GM12878 (cell line): Measurements from ENCODE around the gene KANSL2. TPM values are rescaled to one million over a fixed set of nuclear protein-coding genes. Genes with fewer than 3 reads are reported as not detected.

Source experiments
- ATAC-seq: fragments of 200-7000 bp; cut with Tn5 transposase; 3 replicates; pipeline ENCODE4 v1.9.1; 2020; ENCODE audit warnings: mild to moderate bottlenecking, moderate library complexity
- BruUV-seq: library from RNA; stranded (reverse); fragments of 400-500 nt; replicated peaks from 2 replicates; lab custom pipeline; 2021; lab: Mats Ljungman, UMichigan
- CTCF ChIA-PET: fragments of 300-600 bp; sonication (Branson Sonifier 250); formaldehyde crosslinking; extraction: SDS; loops from one replicate; lab custom pipeline; 2021; ENCODE audit warnings: inconsistent platforms; lab: Yijun Ruan, JAX
- POLR2A ChIA-PET: fragments of 350-600 bp; formaldehyde crosslinking; extraction: SDS; loops from one replicate; lab custom pipeline; 2021; ENCODE audit warnings: inconsistent platforms; lab: Charles Lee
- RAD21 ChIA-PET: fragments of 300-600 bp; sonication (Branson Sonifier 250); formaldehyde crosslinking; loops from one replicate; lab custom pipeline; 2023; ENCODE audit warnings: antibody characterized with exemption; ENCODE audit not compliant: unreplicated experiment; lab: Charles Lee
- SMC1A ChIA-PET: fragments of 300-600 bp; sonication (Branson Sonifier 250); formaldehyde crosslinking; loops from one replicate; lab custom pipeline; 2023; ENCODE audit not compliant: unreplicated experiment, uncharacterized antibody; lab: Charles Lee
- DNase-seq: peaks from one replicate; pipeline ENCODE4 v3.0.0-alpha.2; 2011; ENCODE audit warnings: low read depth, low spot score
- FAIRE-seq: peaks from 3 replicates; lab custom pipeline; 2011; peaks lifted over from hg19 to GRCh38; lab: Jason Lieb, UNC
- H2AFZ ChIP-seq: 2 replicates; pipeline ENCODE4 v1.6.0; 2011; ENCODE audit warnings: low read depth, low read length, control low read depth; ENCODE audit not compliant: control insufficient read depth
- H3K27ac ChIP-seq: 2 replicates; pipeline ENCODE4 v1.5.1; 2011; ENCODE audit warnings: control low read depth; ENCODE audit not compliant: control insufficient read depth, insufficient read depth
- H3K27me3 ChIP-seq, 2 experiments: replicated peaks in 1 of 2; 2 replicates each; pipeline versions ENCODE4 v1.6.0 to v1.6.1; 2011; ENCODE audit warnings: low read length in 1 of 2; ENCODE audit not compliant: control insufficient read depth in 2 of 2, insufficient read depth in 2 of 2
- H3K36me3 ChIP-seq, 2 experiments: 2 replicates each; pipeline ENCODE4 v1.5.1; 2011; ENCODE audit warnings: low read length in 1 of 2; ENCODE audit not compliant: control insufficient read depth in 2 of 2, insufficient read depth in 2 of 2
- H3K4me1 ChIP-seq: 2 replicates; pipeline ENCODE4 v1.6.1; 2011; ENCODE audit warnings: mild to moderate bottlenecking, low read length, moderate library complexity, mixed read lengths; ENCODE audit not compliant: control insufficient read depth, insufficient read depth
- H3K4me2 ChIP-seq: 2 replicates; pipeline ENCODE4 v1.6.0; 2011; ENCODE audit warnings: control low read depth; ENCODE audit not compliant: control insufficient read depth, insufficient read depth
- H3K4me3 ChIP-seq: fragments of 200-600 bp; sonication (generic); 2 replicates; pipeline ENCODE4 v1.5.1; 2016
- H3K79me2 ChIP-seq: 2 replicates; pipeline ENCODE4 v1.6.0; 2011; ENCODE audit warnings: low read length; ENCODE audit not compliant: control insufficient read depth, insufficient read depth
- H3K9ac ChIP-seq: 2 replicates; pipeline ENCODE4 v1.8.0; 2011; ENCODE audit warnings: low read length, control low read depth, mixed read lengths; ENCODE audit not compliant: control insufficient read depth, insufficient read depth
- H3K9me3 ChIP-seq: replicated peaks from 3 replicates; pipeline ENCODE4 v1.5.1; 2011; ENCODE audit warnings: mild to moderate bottlenecking, low read length; ENCODE audit not compliant: control insufficient read depth, insufficient read depth
- H4K20me1 ChIP-seq: 2 replicates; pipeline ENCODE4 v1.6.0; 2011; ENCODE audit not compliant: control insufficient read depth, insufficient read depth
- CUX1 ChIP-seq: IDR thresholded peaks from 2 replicates; pipeline ENCODE4 v1.6.1; 2012; ENCODE audit warnings: improper control_type of control experiment, low read depth, low read length; ENCODE audit not compliant: insufficient replicate concordance
- E4F1 ChIP-seq: fragments of 450-650 bp; IDR thresholded peaks from 2 replicates; pipeline ENCODE4 v1.6.1; 2018; ENCODE audit warnings: borderline replicate concordance, mild to moderate bottlenecking; ENCODE audit not compliant: partially characterized antibody
- NFYA ChIP-seq: IDR thresholded peaks from 2 replicates; pipeline ENCODE4 v1.6.1; 2011; ENCODE audit warnings: low read depth, mild to moderate bottlenecking, low read length, improper control_type of control experiment, borderline replicate concordance
- RAD21 ChIP-seq: IDR thresholded peaks from 2 replicates; pipeline ENCODE4 v1.6.1; 2011; ENCODE audit warnings: mild to moderate bottlenecking, low read depth, low read length, moderate library complexity; ENCODE audit not compliant: insufficient read depth
- RELA ChIP-seq: fragments of 450-650 bp; IDR thresholded peaks from 2 replicates; pipeline ENCODE4 v1.8.0; 2014; ENCODE audit warnings: borderline replicate concordance; ENCODE audit not compliant: partially characterized antibody
- SMARCA5 ChIP-seq: fragments of 450-650 bp; IDR thresholded peaks from 2 replicates; pipeline ENCODE4 v1.6.1; 2017; ENCODE audit warnings: mild to moderate bottlenecking
- TCF12 ChIP-seq: IDR thresholded peaks from 2 replicates; pipeline ENCODE4 v1.6.1; 2011; ENCODE audit warnings: low read depth, mild to moderate bottlenecking, low read length
- TCF3 ChIP-seq: IDR thresholded peaks from 2 replicates; pipeline ENCODE4 v1.6.1; 2012; ENCODE audit warnings: low read depth, mild to moderate bottlenecking, low read length, borderline replicate concordance; ENCODE audit not compliant: insufficient read depth
- ZNF687 ChIP-seq: fragments of 450-650 bp; IDR thresholded peaks from 2 replicates; pipeline ENCODE4 v1.6.1; 2017; ENCODE audit warnings: mild to moderate bottlenecking, moderate library complexity
- WGBS: methylation state at CpG from one replicate; pipeline ENCODE4 v1.1.6; 2016; ENCODE audit warnings: low lambda C conversion rate; ENCODE audit not compliant: insufficient replicate concordance, insufficient coverage; ENCODE audit errors: missing lambda C conversion rate; 5-methylcytosine and 5-hydroxymethylcytosine counted together
- in situ Hi-C: fragments of 300-500 bp; cut with MboI; formaldehyde crosslinking; loops from 9 replicates; pipeline ENCODE4 v1.14.3; 2018; ENCODE audit warnings: mixed read lengths
- intact Hi-C: fragments of 100-400 bp; cut with micrococcal nuclease; formaldehyde crosslinking; loops from one replicate; pipeline ENCODE4 v1.14.2; 2022; ENCODE audit not compliant: unreplicated experiment
- polyA plus RNA-seq, 11 experiments: library from polyadenylated mRNA; depleted of rRNA in 4 of 11; unstranded in 6 of 11; stranded (reverse) in 5 of 11; fragments of >200 nt; fragmentation: Nextera tagmentation in 4 of 11; fragmentation: Illumina TruSeq in 1 of 11; extraction: Ambion mirVana in 4 of 11; extraction: Trizol in 1 of 11; gene quantifications; 1 replicate in 1 of 11; 2 replicates in 10 of 11; pipeline versions ENCODE4 v1.2.1 to v1.2.3, GENCODE V29; 2011 to 2016; ENCODE audit warnings: inconsistent platforms in 2 of 11, missing spikeins in 2 of 11, low read depth in 1 of 11
- total RNA-seq, 4 experiments: library from RNA; depleted of rRNA in 3 of 4; stranded (reverse); fragments of >200 nt in 3 of 4; fragmentation: Illumina TruSeq in 1 of 4; extraction: Trizol in 1 of 4; gene quantifications; 2 replicates each; pipeline versions ENCODE4 v1.2.1 to v1.2.3, GENCODE V29; 2013 to 2021

KANSL2 gene
- total and polyA plus RNA-seq, 10 of the 15 experiments (the other 5 are each of a cell fraction or from before 2014, with no cell fraction given) = 28.1 to 54.8 (median 40.9) TPM

GRCh38 chr12:48613321-48613720 lies 68.7 kb downstream of the KANSL2 start:
- ATAC-seq = no peak
- POLR2A ChIA-PET = no interaction called here
- no peaks in the 10 kb centered on the region; a peak in 1 of 4 replicates for H3K27me3 ChIP-seq
- intact Hi-C loops = loop anchor here (10.0 kb wide), 3 partner anchors 159 to 369 kb away; no protein-coding TSS in a partner anchor
- RAD21 ChIA-PET = interaction anchor here (10.4 kb wide), 1 partner anchor 71 kb away, joined by 151 read pairs; no protein-coding TSS in a partner anchor
- no peak overlapping the region for H3K4me3 ChIP-seq
- no peaks in the 10 kb centered on the region for H3K79me2 ChIP-seq
- no peak overlapping the region for H3K4me2 ChIP-seq
- BruUV-seq = no TSS peak
- no peak overlapping the region for H3K9ac ChIP-seq
- SMC1A ChIA-PET = interaction anchor here (1.7 kb wide), 1 partner anchor 11 kb away, joined by 4 read pairs; no protein-coding TSS in a partner anchor
- in situ Hi-C loops = no loop called here
- 18% methylated on average over 1 of the region's 1 CpG for WGBS
- FAIRE-seq = no peak
- DNase-seq = no peak
- no peaks in the 10 kb centered on the region for H3K4me1 ChIP-seq
- H3K27ac ChIP-seq = no peak overlapping the region
- H4K20me1 ChIP-seq = no peaks in the 10 kb centered on the region
- CTCF ChIA-PET = interaction anchor here (11.8 kb wide), 1 partner anchor 71 kb away, joined by 250 read pairs; no protein-coding TSS in a partner anchor
- no peaks in the 10 kb centered on the region for H3K36me3 ChIP-seq
- TF ChIP-seq TCF3 (no peak), RELA (no peak), ZNF687 (no peak), SMARCA5 (no peak), NFYA (no peak), CUX1 (no peak), E4F1 (no peak), RAD21 (no peak), TCF12 (no peak)
- H2AFZ ChIP-seq = no peak overlapping the region
- no peaks in the 10 kb centered on the region for H3K9me3 ChIP-seq
